NCI-H748 (cell line): ENCODE measurements around the gene TREX2.

Experiments used
- DNase-seq: peaks from one replicate; lab custom pipeline; 2025; ENCODE audit not compliant: unreplicated experiment; lab: John Stamatoyannopoulos, UW

Gene TREX2

GRCh38 chrX:153476666-153477363 lies 31.0 kb upstream of the TREX2 start:
- DNase-seq: no peak

GRCh38 chrX:153475751-153476281 lies 30.0 kb upstream of the TREX2 start:
- DNase-seq: no peak

- no peak for DNase-seq
These were observed 29.4 kb upstream of the TREX2 start for GRCh38 chrX:153475271-153475670.

GRCh38 chrX:153474718-153475117 lies 28.9 kb upstream of the TREX2 start:
- peak; percentile 65 for DNase-seq

GRCh38 chrX:153474266-153474665 lies 28.4 kb upstream of the TREX2 start:
- no peak for DNase-seq

GRCh38 chrX:153473126-153473525 lies 27.3 kb upstream of the TREX2 start:
- DNase-seq: no peak

- DNase-seq: no peak
These were observed 25.9 kb upstream of the TREX2 start for GRCh38 chrX:153471663-153472280.

GRCh38 chrX:153470411-153471363 lies 24.8 kb upstream of the TREX2 start, which contains the start of gene HAUS7:
TSS of gene HAUS7 (minus strand) at chrX:153470576. CDS start at chrX:153470557, 19 bp downstream.
- peak; percentile 88 for DNase-seq

GRCh38 chrX:153469811-153470410 lies 24.1 kb upstream of the TREX2 start:
- DNase-seq: peak; percentile 57

GRCh38 chrX:153468008-153468580 lies 22.2 kb upstream of the TREX2 start:
- DNase-seq: no peak

- no peak for DNase-seq
These were observed 20.0 kb upstream of the TREX2 start for GRCh38 chrX:153465691-153466380.

GRCh38 chrX:153464116-153464515 lies 18.3 kb upstream of the TREX2 start:
- no peak for DNase-seq

- no peak for DNase-seq
These were observed 17.7 kb upstream of the TREX2 start for GRCh38 chrX:153463556-153463955.

GRCh38 chrX:153463031-153463430 lies 17.2 kb upstream of the TREX2 start:
- DNase-seq: no peak

GRCh38 chrX:153462291-153462690 lies 16.4 kb upstream of the TREX2 start:
- DNase-seq: no peak

GRCh38 chrX:153460826-153461225 lies 15.0 kb upstream of the TREX2 start:
- peak; percentile 36 for DNase-seq

- DNase-seq: no peak
These were observed 14.1 kb upstream of the TREX2 start for GRCh38 chrX:153459986-153460385.

- no peak for DNase-seq
These were observed 12.6 kb upstream of the TREX2 start for GRCh38 chrX:153458476-153458875.

GRCh38 chrX:153457827-153458466 lies 12.1 kb upstream of the TREX2 start:
- DNase-seq: no peak
